Stimulated activated naive B cell treated with anti-CD40 and anti-IgM and Interleukin-4, amounts not matched to agents 10 μg/mL and 1 μg/mL and 100 μg/mL, for 72 hours (primary cell): ENCODE data around the gene LRCH1.

Experiments used
- ATAC-seq, 2 donors: fragments of 150-1000 bp; cut with Tn5 transposase; replicated peaks; 2 replicates each; pipeline ENCODE4 v1.10.0; 2021; ENCODE audit warnings: moderate library complexity in 1 of 2
- DNase-seq: peaks from one replicate; pipeline ENCODE4 v3.0.0; 2021
- H3K27ac Mint-ChIP-seq: one replicate; pipeline ENCODE4 v1.8.0; 2022; ENCODE audit warnings: mild to moderate bottlenecking, mixed read lengths
- H3K27me3 Mint-ChIP-seq, 2 donors: one replicate each; pipeline ENCODE4 v1.8.0; 2022; ENCODE audit warnings: mixed read lengths in 2 of 2
- H3K36me3 Mint-ChIP-seq, 2 donors: one replicate each; pipeline ENCODE4 v1.8.0; 2022; ENCODE audit warnings: mixed read lengths in 2 of 2, mild to moderate bottlenecking in 1 of 2
- H3K4me1 Mint-ChIP-seq, 2 donors: one replicate each; pipeline ENCODE4 v1.8.0; 2022; ENCODE audit warnings: mixed read lengths in 2 of 2, mild to moderate bottlenecking in 1 of 2
- H3K4me3 Mint-ChIP-seq, 2 donors: one replicate each; pipeline ENCODE4 v1.8.0; 2022; ENCODE audit warnings: mild to moderate bottlenecking in 2 of 2, mixed read lengths in 2 of 2, moderate library complexity in 1 of 2
- H3K9me3 Mint-ChIP-seq, 2 donors: one replicate each; pipeline ENCODE4 v1.8.0; 2022; ENCODE audit warnings: mixed read lengths in 2 of 2, mild to moderate bottlenecking in 1 of 2

Gene LRCH1

GRCh38 chr13:46577696-46578589, 25.0 kb downstream of the LRCH1 start:
- ATAC-seq (peak; percentile 45 to 53), DNase-seq (no peak)
- H3K9me3 Mint-ChIP-seq = no peaks in the 10 kb centered on the region
- no peaks in the 10 kb centered on the region for H3K27me3 Mint-ChIP-seq
- H3K27ac Mint-ChIP-seq = peak overlapping the region; percentile 89
- H3K4me3 Mint-ChIP-seq = peak overlapping the region; percentile 72 to 73
- H3K36me3 Mint-ChIP-seq = peaks cover 7 to 18% of the 10 kb centered on the region in 2 donors
- peaks cover 62 to 75% of the 10 kb centered on the region in 2 donors for H3K4me1 Mint-ChIP-seq

GRCh38 chr13:46578590-46578975, 25.6 kb downstream of the LRCH1 start:
- peaks cover 7 to 12% of the 10 kb centered on the region in 2 donors for H3K36me3 Mint-ChIP-seq
- peak overlapping the region; percentile 89 for H3K27ac Mint-ChIP-seq
- no peaks in the 10 kb centered on the region for H3K27me3 Mint-ChIP-seq
- DNase-seq = peak; percentile 78
- no peaks in the 10 kb centered on the region for H3K9me3 Mint-ChIP-seq
- peak; percentile 80 to 87 for ATAC-seq
- H3K4me1 Mint-ChIP-seq = peaks cover 55 to 75% of the 10 kb centered on the region in 2 donors
- peak overlapping the region; percentile 72 to 73 for H3K4me3 Mint-ChIP-seq

- Mint-ChIP-seq H3K27ac (peak overlapping the region; percentile 89), H3K4me1 (peaks cover 62 to 82% of the 10 kb centered on the region in 2 donors), H3K9me3 (no peaks in the 10 kb centered on the region), H3K36me3 (peaks cover 7 to 9% of the 10 kb centered on the region in 2 donors), H3K4me3 (peak overlapping the region; percentile 58 to 71), H3K27me3 (no peaks in the 10 kb centered on the region)
- DNase-seq (no peak), ATAC-seq (peak; percentile 43 to 49)
These were observed 27.4 kb downstream of the LRCH1 start for GRCh38 chr13:46580362-46580839.

- Mint-ChIP-seq H3K4me1 (peaks cover 67 to 92% of the 10 kb centered on the region in 2 donors), H3K4me3 (no peak overlapping the region), H3K27me3 (no peaks in the 10 kb centered on the region), H3K9me3 (no peaks in the 10 kb centered on the region), H3K27ac (no peak overlapping the region), H3K36me3 (peaks cover 4% of the 10 kb centered on the region in 2 donors)
- no peak for DNase-seq
- no peak for ATAC-seq
These were observed 29.2 kb downstream of the LRCH1 start for GRCh38 chr13:46582190-46582589.

GRCh38 chr13:46586751-46587514, 34.0 kb downstream of the LRCH1 start:
- H3K27ac Mint-ChIP-seq = peak overlapping the region; percentile 65
- no peaks in the 10 kb centered on the region for H3K27me3 Mint-ChIP-seq
- DNase-seq (no peak), ATAC-seq (no peak)
- peaks cover 49 to 75% of the 10 kb centered on the region in 2 donors for H3K4me1 Mint-ChIP-seq
- no peaks in the 10 kb centered on the region for H3K9me3 Mint-ChIP-seq
- H3K4me3 Mint-ChIP-seq = peak overlapping the region in 1 of 2 donors; percentile 29
- no peaks in the 10 kb centered on the region for H3K36me3 Mint-ChIP-seq

- DNase-seq (no peak), ATAC-seq (peak; percentile 88 to 91)
- Mint-ChIP-seq H3K27ac (peak overlapping the region; percentile 90), H3K9me3 (no peaks in the 10 kb centered on the region), H3K4me1 (peaks cover 54 to 80% of the 10 kb centered on the region in 2 donors), H3K4me3 (peak overlapping the region in 1 of 2 donors; percentile 52), H3K36me3 (no peaks in the 10 kb centered on the region), H3K27me3 (no peaks in the 10 kb centered on the region)
These were observed 34.9 kb downstream of the LRCH1 start for GRCh38 chr13:46587807-46588418.

GRCh38 chr13:46592385-46592784, 39.4 kb downstream of the LRCH1 start:
- Mint-ChIP-seq H3K27ac (no peak overlapping the region), H3K27me3 (no peaks in the 10 kb centered on the region), H3K4me1 (peaks cover 51 to 80% of the 10 kb centered on the region in 2 donors)

GRCh38 chr13:46593398-46593797, 40.4 kb downstream of the LRCH1 start:
- peak; percentile 68 to 81 for ATAC-seq
- Mint-ChIP-seq H3K4me3 (peak overlapping the region in 1 of 2 donors; percentile 19), H3K36me3 (peaks cover 0 to 6% of the 10 kb centered on the region in 2 donors), H3K4me1 (peaks cover 52 to 84% of the 10 kb centered on the region in 2 donors), H3K27me3 (no peaks in the 10 kb centered on the region), H3K27ac (peak overlapping the region; percentile 77), H3K9me3 (no peaks in the 10 kb centered on the region)
- no peak for DNase-seq

More at GRCh38 chr13:46592385-46592784, 39.4 kb downstream of the LRCH1 start:
- Mint-ChIP-seq H3K9me3 (no peaks in the 10 kb centered on the region), H3K4me3 (no peak overlapping the region), H3K36me3 (peaks cover 0 to 6% of the 10 kb centered on the region in 2 donors)
- DNase-seq (no peak), ATAC-seq (no peak)

GRCh38 chr13:46594374-46595078, 41.6 kb downstream of the LRCH1 start:
- Mint-ChIP-seq H3K27ac (no peak overlapping the region), H3K27me3 (no peaks in the 10 kb centered on the region), H3K36me3 (peaks cover 3 to 11% of the 10 kb centered on the region in 2 donors), H3K4me3 (peak overlapping the region in 1 of 2 donors; percentile 33), H3K9me3 (no peaks in the 10 kb centered on the region), H3K4me1 (peaks cover 56 to 89% of the 10 kb centered on the region in 2 donors)
- DNase-seq (no peak), ATAC-seq (no peak)

- no peaks in the 10 kb centered on the region for H3K9me3 Mint-ChIP-seq
- ATAC-seq = peak; percentile 79 to 88
These were observed 42.3 kb downstream of the LRCH1 start for GRCh38 chr13:46595136-46595884.

GRCh38 chr13:46595885-46596275, 42.9 kb downstream of the LRCH1 start:
- ATAC-seq = no peak
- H3K27me3 Mint-ChIP-seq = no peaks in the 10 kb centered on the region
- H3K27ac Mint-ChIP-seq = peak overlapping the region; percentile 62
- H3K9me3 Mint-ChIP-seq = no peaks in the 10 kb centered on the region
- H3K4me3 Mint-ChIP-seq = peak overlapping the region; percentile 33 to 56
- no peak for DNase-seq
- peaks cover 3 to 11% of the 10 kb centered on the region in 2 donors for H3K36me3 Mint-ChIP-seq
- H3K4me1 Mint-ChIP-seq = peaks cover 53 to 85% of the 10 kb centered on the region in 2 donors

More at GRCh38 chr13:46595136-46595884, 42.3 kb downstream of the LRCH1 start:
- Mint-ChIP-seq H3K4me1 (peaks cover 52 to 85% of the 10 kb centered on the region in 2 donors), H3K27me3 (no peaks in the 10 kb centered on the region), H3K4me3 (peak overlapping the region; percentile 33 to 56), H3K27ac (peak overlapping the region; percentile 62), H3K36me3 (peaks cover 3 to 11% of the 10 kb centered on the region in 2 donors)
- no peak for DNase-seq

GRCh38 chr13:46596466-46596865, 43.5 kb downstream of the LRCH1 start:
- H3K9me3 Mint-ChIP-seq = no peaks in the 10 kb centered on the region
- ATAC-seq (no peak), DNase-seq (no peak)
- H3K27me3 Mint-ChIP-seq = no peaks in the 10 kb centered on the region
- peaks cover 3 to 11% of the 10 kb centered on the region in 2 donors for H3K36me3 Mint-ChIP-seq
- peak overlapping the region in 1 of 2 donors; percentile 8 for H3K4me3 Mint-ChIP-seq
- peak overlapping the region; percentile 62 for H3K27ac Mint-ChIP-seq
- H3K4me1 Mint-ChIP-seq = peaks cover 55 to 89% of the 10 kb centered on the region in 2 donors
